ENCODE results near the gene TWF1.

TWF1 gene

GRCh38 chr12:43764528-43764927 lies 41.6 kb downstream of the TWF1 start:
- TF ChIP-seq ZNF645 (tag by site-specific recombination; IDR thresholded peaks at IDR 0.05) (no peak), PBX3 (CRISPR knock-in tag; IDR thresholded peaks at IDR 0.05) (no peak), MYNN (tag by site-specific recombination; IDR thresholded peaks at IDR 0.05; ENCODE audit: borderline replicate concordance) (no peak), TCF7L2 (IDR thresholded peaks at IDR 0.05; ENCODE audit: borderline replicate concordance, low read depth, low read length) (no peak), ZBTB7A (tag by site-specific recombination; IDR thresholded peaks at IDR 0.05; ENCODE audit: low read depth) (no peak), ZNF518A (tag by site-specific recombination; conservative IDR thresholded peaks at IDR 0.05; ENCODE audit: low read depth) (no peak), ZNF621 (tag by site-specific recombination; IDR thresholded peaks at IDR 0.05) (no peak), ZSCAN5A (tag by site-specific recombination; IDR thresholded peaks at IDR 0.05) (no peak), ZBTB17 (tag by site-specific recombination; IDR thresholded peaks at IDR 0.05) (no peak)
- Histone ChIP-seq H3K4me1 (ENCODE audit: control insufficient read depth, insufficient read depth, low read length) (0 out of 2 replicates have a peak, but pooled peaks cover 2% of the 10 kb centered on the region), H3K9me3 (ENCODE audit: control insufficient read depth, insufficient read depth, low read depth, low read length) (no peaks in the 10 kb centered on the region), H3K27ac (ENCODE audit: extremely low read depth, low read depth, low read length) (no peak overlapping the region), H3K36me3 (ENCODE audit: control insufficient read depth in 2 of 2, insufficient read depth in 1 of 2, low read length in 2 of 2) (peaks cover 3 to 4% of the 10 kb centered on the region in 2 experiments; a peak in 2 of 3 replicates), H3K4me3 (ENCODE audit: low read depth, low read length) (no peak overlapping the region)
- ChIA-PET POLR2A (no interaction called here), CTCF (interaction anchor here (2.7 kb wide), 1 partner anchor 12 kb away, joined by 9 read pairs; no protein-coding TSS in a partner anchor)

- Histone ChIP-seq H3K4me1 (ENCODE audit: control insufficient read depth, insufficient read depth, low read length) (0 out of 2 replicates have a peak, but pooled peaks cover 2% of the 10 kb centered on the region), H3K9me3 (ENCODE audit: control insufficient read depth, insufficient read depth, low read depth, low read length) (no peaks in the 10 kb centered on the region), H3K27ac (ENCODE audit: extremely low read depth, low read depth, low read length) (no peak overlapping the region), H3K4me3 (ENCODE audit: low read depth, low read length) (no peak overlapping the region), H3K36me3 (ENCODE audit: control insufficient read depth in 2 of 2, insufficient read depth in 1 of 2, low read length in 2 of 2) (no peaks in the 10 kb centered on the region)
- POLR2A ChIA-PET: no interaction called here
- TF ChIP-seq ZFP3 (tag by site-specific recombination; IDR thresholded peaks at IDR 0.05; ENCODE audit: low read depth) (no peak), INSM2 (tag by site-specific recombination; IDR thresholded peaks at IDR 0.05) (no peak), ZNF843 (tag by site-specific recombination; IDR thresholded peaks at IDR 0.05) (no peak), PBX3 (CRISPR knock-in tag; IDR thresholded peaks at IDR 0.05) (no peak), GLI2 (tag by site-specific recombination; IDR thresholded peaks at IDR 0.05; ENCODE audit: borderline replicate concordance, low read depth) (no peak), PATZ1 (tag by site-specific recombination; IDR thresholded peaks at IDR 0.05) (no peak), ZNF311 (tag by site-specific recombination; IDR thresholded peaks at IDR 0.05; ENCODE audit: borderline replicate concordance) (no peak), ZNF266 (tag by site-specific recombination; IDR thresholded peaks at IDR 0.05; ENCODE audit: low read depth) (no peak)
- CTCF ChIA-PET: no interaction called here
Measured at GRCh38 chr12:43763769-43764168, 42.3 kb downstream of the TWF1 start.
